Pancreas (tissue), 10 donors: ENCODE measurements around the gene GPC3. TPM values are rescaled to one million over a fixed set of nuclear protein-coding genes. Genes with fewer than 3 reads are reported as not detected.
A peak's percentile ranks its signal among the peaks of the same experiment; 100 is the strongest.

ENCODE experiments used
- ATAC-seq, 4 donors: fragments of 200-7000 bp; cut with Tn5 transposase; one replicate each; pipeline versions ENCODE4 v1.8.0 to v1.9.1; 2020; ENCODE audit warnings: mild to moderate bottlenecking in 4 of 4, moderate library complexity in 4 of 4
- DNase-seq, 6 donors: peaks; one replicate each; pipeline ENCODE4 v3.0.0-alpha.2; 2020
- FAIRE-seq: peaks from 2 replicates; lab custom pipeline; 2012; peaks lifted over from hg19 to GRCh38; lab: Jason Lieb, UNC
- H3K27ac ChIP-seq, 4 donors: fragments of 200-600 bp; sonication (generic); 1 replicate in 3 of 4; 2 replicates in 1 of 4; pipeline versions ENCODE4 v1.5.0 to v1.8.0; 2020
- H3K27me3 ChIP-seq, 4 donors: fragments of 200-600 bp; one replicate each; pipeline ENCODE4 v1.8.0; 2021
- H3K36me3 ChIP-seq, 3 donors: fragments of 200-600 bp; sonication (generic) in 1 of 3; one replicate each; pipeline versions ENCODE4 v1.5.0 to v1.8.0; 2020 to 2021
- H3K4me1 ChIP-seq, 3 donors: fragments of 200-600 bp; one replicate each; pipeline ENCODE4 v1.8.0; 2021
- H3K4me3 ChIP-seq, 4 donors: fragments of 200-600 bp; sonication (generic) in 2 of 4; one replicate each; pipeline versions ENCODE4 v1.5.0 to v1.8.0; 2020 to 2021
- H3K9me3 ChIP-seq, 4 donors: fragments of 200-600 bp; one replicate each; pipeline ENCODE4 v1.8.0; 2021
- CTCF ChIP-seq, 4 donors: fragments of 200-600 bp; sonication (generic) in 3 of 4; IDR thresholded peaks; one replicate each; pipeline versions ENCODE4 v1.5.0 to v1.8.0; 2021; ENCODE audit warnings: antibody characterized with exemption in 4 of 4
- WGBS, 2 donors: extraction: QIAGEN DNeasy Blood & Tissue Kit; methylation state at CpG; one replicate each; pipeline ENCODE4 v1.1.7; 2013; 5-methylcytosine and 5-hydroxymethylcytosine counted together
- intact Hi-C, 3 donors: fragments of 100-400 bp; cut with DNase I; formaldehyde crosslinking; loops; one replicate each; pipeline versions ENCODE4 v1.11.1 to v1.14.2; 2022
- polyA plus RNA-seq, 2 donors: library from polyadenylated mRNA; stranded (reverse); fragments of 200-250 nt; gene quantifications; one replicate each; pipeline ENCODE4 v1.2.3, GENCODE V29; 2013
- total RNA-seq, 6 donors: library from RNA; stranded (reverse); fragmentation: NEBNext Ultra II Directional in 4 of 6; extraction: Animal tissue kit (Norgen Biotek cat#: 25700) in 4 of 6; gene quantifications; one replicate each; pipeline versions ENCODE4 v1.2.1 to v1.2.4, GENCODE V29; 2021 to 2023
- donor health status: healthy with polysubstance abuse.
- donor health status: DM: no; HTN: no; CAD: no; lungs with moderate emphysema.
- donor health status: DM: no; HTN: no; CAD: no.
- donor health status: control.
- donor health status: control.
- donor health status: Bipolar disorder and iron deficiency.
- donor health status: DM: yes; HTN: yes; CAD: no.
- donor health status: DM: no; HTN: no; CAD: no.
- donor health status: DM: no; HTN: no; CAD: no.
- donor health status: DM: yes; HTN: yes; CAD: no.

The GPC3 gene
- total and polyA plus RNA-seq, 8 donors, result 0.95 to 18.6 (median 2.7) TPM

- DNase-seq (no peak), FAIRE-seq (no peak), ATAC-seq (no peak)
- Histone ChIP-seq H3K36me3 (no peaks in the 10 kb centered on the region), H3K9me3 (no peaks in the 10 kb centered on the region), H3K27me3 (no peaks in the 10 kb centered on the region), H3K4me3 (no peak overlapping the region), H3K27ac (no peak overlapping the region), H3K4me1 (peaks cover 14 to 21% (median 19%) of the 10 kb centered on the region in 3 donors)
- intact Hi-C loops, result no loop called here
- WGBS, 2 donors, result 43 to 58% methylated on average over 3 of the region's 3 CpGs
- no peak for TF ChIP-seq CTCF (IDR thresholded peaks at IDR 0.05)
These were observed 323.2 kb downstream of the GPC3 start for GRCh38 chrX:133661962-133662839.

GRCh38 chrX:133660281-133660680, 325.1 kb downstream of the GPC3 start:
- FAIRE-seq, result no peak
- no peak for TF ChIP-seq CTCF (IDR thresholded peaks at IDR 0.05)
- intact Hi-C loops, result no loop called here

GRCh38 chrX:133658293-133658911, 327.0 kb downstream of the GPC3 start:
- TF ChIP-seq CTCF (IDR thresholded peaks at IDR 0.05), result no peak
- intact Hi-C loops, result no loop called here
- Histone ChIP-seq H3K9me3 (no peaks in the 10 kb centered on the region), H3K4me1 (peaks cover 30 to 41% (median 35%) of the 10 kb centered on the region in 3 donors), H3K36me3 (no peaks in the 10 kb centered on the region), H3K27me3 (no peaks in the 10 kb centered on the region), H3K27ac (peak overlapping the region in 3 of 4 donors; percentile 33 to 74 (median 74)), H3K4me3 (no peak overlapping the region)
- 19 to 27% methylated on average over 3 of the region's 3 CpGs for WGBS, 2 donors
- FAIRE-seq (peak; percentile 91), DNase-seq (no peak), ATAC-seq (peak; percentile 42 to 74 (median 70))

More at GRCh38 chrX:133660281-133660680, 325.1 kb downstream of the GPC3 start:
- H3K27me3 ChIP-seq, result no peaks in the 10 kb centered on the region
- DNase-seq, result peak in 2 of 6 donors; percentile 36
- H3K4me1 ChIP-seq, result peaks cover 30 to 37% (median 31%) of the 10 kb centered on the region in 3 donors
- ATAC-seq, result peak in 1 of 4 donors; percentile 34
- peak overlapping the region in 1 of 4 donors; percentile 25 for H3K27ac ChIP-seq
- no peak overlapping the region for H3K4me3 ChIP-seq
- H3K36me3 ChIP-seq, result no peaks in the 10 kb centered on the region
- H3K9me3 ChIP-seq, result no peaks in the 10 kb centered on the region

- Histone ChIP-seq H3K4me1 (peaks cover 30 to 40% (median 34%) of the 10 kb centered on the region in 3 donors), H3K36me3 (no peaks in the 10 kb centered on the region), H3K9me3 (no peaks in the 10 kb centered on the region), H3K4me3 (no peak overlapping the region), H3K27ac (peak overlapping the region in 2 of 4 donors; percentile 74), H3K27me3 (no peaks in the 10 kb centered on the region)
- WGBS, 2 donors, result 7 to 24% methylated on average over 2 of the region's 2 CpGs
- TF ChIP-seq CTCF (IDR thresholded peaks at IDR 0.05), result no peak
- DNase-seq, result no peak
- peak; percentile 66 for FAIRE-seq
- intact Hi-C loops, result no loop called here
- ATAC-seq, result peak in 2 of 4 donors; percentile 8 to 16
These were observed 329.8 kb downstream of the GPC3 start for GRCh38 chrX:133655275-133656265.
